Progenitor cell of endocrine pancreas (in vitro differentiated cells): ENCODE measurements around the gene AKTIP. TPM values are rescaled to one million over a fixed set of nuclear protein-coding genes. Genes with fewer than 3 reads are reported as not detected.
"Not testable (repeated sequence)": the region's sequence is repeated elsewhere in the genome, so short reads cannot be mapped to it uniquely, and the experiment has no call there.

ENCODE experiments used
- DNase-seq: peaks from one replicate; pipeline ENCODE4 v3.0.0; 2021; ENCODE audit warnings: low spot score; ENCODE audit not compliant: unreplicated experiment
- H3K27ac Mint-ChIP-seq: 2 replicates; pipeline ENCODE4 v1.8.0; 2021; ENCODE audit warnings: mild to moderate bottlenecking, moderate library complexity, mixed read lengths
- H3K27me3 Mint-ChIP-seq: 2 replicates; pipeline ENCODE4 v1.8.0; 2021; ENCODE audit warnings: mixed read lengths
- H3K36me3 Mint-ChIP-seq: 2 replicates; pipeline ENCODE4 v1.8.0; 2022; ENCODE audit warnings: mixed read lengths; ENCODE audit not compliant: insufficient read depth
- H3K4me1 Mint-ChIP-seq: 2 replicates; pipeline ENCODE4 v1.8.0; 2021; ENCODE audit warnings: low read depth, mixed read lengths
- H3K4me3 Mint-ChIP-seq: 2 replicates; pipeline ENCODE4 v1.8.0; 2021; ENCODE audit warnings: low read depth, mild to moderate bottlenecking, moderate library complexity, mixed read lengths
- H3K9me3 Mint-ChIP-seq: 2 replicates; pipeline ENCODE4 v1.8.0; 2021; ENCODE audit warnings: low read depth, mixed read lengths
- CTCF ChIP-seq: fragments of 200-600 bp; sonication (generic); IDR thresholded peaks from one replicate; pipeline ENCODE4 v1.5.0; 2021; ENCODE audit warnings: antibody characterized with exemption, mild to moderate bottlenecking; ENCODE audit not compliant: unreplicated experiment
- total RNA-seq: library from RNA; stranded (reverse); gene quantifications from 2 replicates; pipeline ENCODE4 v1.2.1, GENCODE V29; 2021

The AKTIP gene
- total RNA-seq, 1 donor from 2014 or later = 36.5 TPM

GRCh38 chr16:53519417-53520091 is 16.5 kb upstream of the AKTIP start:
- Mint-ChIP-seq H3K27me3 (peaks cover 9% of the 10 kb centered on the region), H3K27ac (no peak overlapping the region), H3K9me3 (no peaks in the 10 kb centered on the region), H3K4me1 (no peaks in the 10 kb centered on the region), H3K36me3 (no peaks in the 10 kb centered on the region), H3K4me3 (no peak overlapping the region)
- no peak for TF ChIP-seq CTCF
- no peak for DNase-seq

GRCh38 chr16:53518550-53519416 is 15.8 kb upstream of the AKTIP start:
- H3K36me3 Mint-ChIP-seq = peaks cover 3% of the 10 kb centered on the region
- no peak overlapping the region for H3K27ac Mint-ChIP-seq
- DNase-seq = no peak
- H3K4me1 Mint-ChIP-seq = no peaks in the 10 kb centered on the region
- H3K4me3 Mint-ChIP-seq = no peak overlapping the region
- peaks cover 7% of the 10 kb centered on the region for H3K27me3 Mint-ChIP-seq
- no peak for TF ChIP-seq CTCF
- peaks cover 3% of the 10 kb centered on the region for H3K9me3 Mint-ChIP-seq

GRCh38 chr16:53517851-53518250 is 14.8 kb upstream of the AKTIP start:
- Mint-ChIP-seq H3K27ac (no peak overlapping the region), H3K4me3 (no peak overlapping the region), H3K27me3 (peaks cover under 1% of the 10 kb centered on the region), H3K9me3 (peaks cover 3% of the 10 kb centered on the region), H3K4me1 (no peaks in the 10 kb centered on the region), H3K36me3 (peaks cover 3% of the 10 kb centered on the region)
- no peak for TF ChIP-seq CTCF
- DNase-seq = no peak

- no peaks in the 10 kb centered on the region for H3K27me3 Mint-ChIP-seq
- H3K4me3 Mint-ChIP-seq = no peak overlapping the region
- TF ChIP-seq CTCF = no peak
- no peak for DNase-seq
- H3K4me1 Mint-ChIP-seq = peaks cover 14% of the 10 kb centered on the region
- H3K9me3 Mint-ChIP-seq = peaks cover 3% of the 10 kb centered on the region
- no peak overlapping the region for H3K27ac Mint-ChIP-seq
- peaks cover 3% of the 10 kb centered on the region for H3K36me3 Mint-ChIP-seq
Observed at GRCh38 chr16:53515811-53516210, 12.8 kb upstream of the AKTIP start.

- no peak for DNase-seq
- H3K4me1 Mint-ChIP-seq = peaks cover 17% of the 10 kb centered on the region
- no peak overlapping the region for H3K4me3 Mint-ChIP-seq
- peaks cover 3% of the 10 kb centered on the region for H3K9me3 Mint-ChIP-seq
- TF ChIP-seq CTCF = no peak
- H3K27ac Mint-ChIP-seq = no peak overlapping the region
- H3K27me3 Mint-ChIP-seq = no peaks in the 10 kb centered on the region
- H3K36me3 Mint-ChIP-seq = peaks cover 3% of the 10 kb centered on the region
Observed at GRCh38 chr16:53515259-53515658, 12.2 kb upstream of the AKTIP start.

GRCh38 chr16:53512795-53513194 is 9.8 kb upstream of the AKTIP start:
- H3K4me1 Mint-ChIP-seq = peaks cover 17% of the 10 kb centered on the region
- H3K27me3 Mint-ChIP-seq, H3K9me3 Mint-ChIP-seq, H3K27ac Mint-ChIP-seq, H3K4me3 Mint-ChIP-seq, H3K36me3 Mint-ChIP-seq, DNase-seq: not testable (repeated sequence)
